Lower leg skin (tissue), 3 donors: ENCODE data around the gene MRPL34.

Experiments used
- CTCF ChIP-seq, 3 donors: fragments of 450-650 bp; IDR thresholded peaks; one replicate each; pipeline ENCODE4 v1.5.1; 2016; ENCODE audit warnings: antibody characterized with exemption in 3 of 3, mild to moderate bottlenecking in 3 of 3, moderate library complexity in 2 of 3
- POLR2A ChIP-seq, 2 donors: fragments of 450-650 bp; IDR thresholded peaks; one replicate each; pipeline ENCODE4 v1.6.1; 2016 to 2017; ENCODE audit warnings: antibody characterized with exemption in 2 of 2, mild to moderate bottlenecking in 1 of 2, moderate library complexity in 1 of 2

GRCh38 chr19:17329366-17330261 is 23.9 kb downstream of the MRPL34 start:
- TF ChIP-seq CTCF (IDR thresholded peaks at IDR 0.05) (no peak), POLR2A (IDR thresholded peaks at IDR 0.05) (no peak)
